H1 (cell line): ENCODE measurements around the gene SYNPR.

Experiments used
- EZH2 ChIP-seq: fragments of 200-600 bp; sonication (generic); IDR thresholded peaks from 2 replicates; pipeline ENCODE4 v1.7.1; 2012; ENCODE audit warnings: low read depth, mild to moderate bottlenecking, moderate library complexity, low read length, inconsistent platforms; ENCODE audit not compliant: severe bottlenecking
- GTF2F1 ChIP-seq: IDR thresholded peaks from 2 replicates; pipeline ENCODE4 v1.6.1; 2012; ENCODE audit warnings: low read depth, low read length, improper control_type of control experiment, borderline replicate concordance
- POLR2A ChIP-seq, 2 experiments: IDR thresholded peaks; 1 replicate in 1 of 2; 2 replicates in 1 of 2; pipeline ENCODE4 v1.6.1; 2011; ENCODE audit warnings: low read depth in 2 of 2, low read length in 2 of 2, mild to moderate bottlenecking in 2 of 2; ENCODE audit errors: control extremely low read depth in 1 of 2
- POLR2AphosphoS5 ChIP-seq: IDR thresholded peaks from 2 replicates; pipeline ENCODE4 v1.6.1; 2011; ENCODE audit warnings: low read depth, low read length
- SIRT6 ChIP-seq: IDR thresholded peaks from one replicate; pipeline ENCODE4 v1.7.1; 2012; ENCODE audit warnings: low read length, inconsistent platforms
- TBP ChIP-seq: IDR thresholded peaks from 2 replicates; pipeline ENCODE4 v1.6.1; 2011; ENCODE audit warnings: low read depth, low read length, improper control_type of control experiment
- TF ChIP-seq, protein P1 (sequence below), 3 experiments: IDR thresholded peaks; 1 replicate in 2 of 3; 2 replicates in 1 of 3; pipeline versions ENCODE4 v1.5.1 to v1.6.1; 2011; ENCODE audit warnings: low read length in 3 of 3, mild to moderate bottlenecking in 3 of 3, inconsistent platforms in 2 of 3, low read depth in 1 of 3, moderate library complexity in 1 of 3; ENCODE audit not compliant: insufficient read depth in 1 of 3; ENCODE audit errors: control extremely low read depth in 1 of 3
- TF ChIP-seq, protein P2 (sequence below): IDR thresholded peaks from 2 replicates; pipeline ENCODE4 v1.6.1; 2011; ENCODE audit warnings: low read depth, mild to moderate bottlenecking, low read length; ENCODE audit not compliant: insufficient read depth
- TF ChIP-seq, protein P3 (sequence below): fragments of 300-600 bp; sonication (generic); IDR thresholded peaks from 2 replicates; pipeline ENCODE4 v1.7.1; 2012; ENCODE audit warnings: low read length, moderate library complexity, mild to moderate bottlenecking, inconsistent platforms; ENCODE audit not compliant: insufficient replicate concordance

DNA sequence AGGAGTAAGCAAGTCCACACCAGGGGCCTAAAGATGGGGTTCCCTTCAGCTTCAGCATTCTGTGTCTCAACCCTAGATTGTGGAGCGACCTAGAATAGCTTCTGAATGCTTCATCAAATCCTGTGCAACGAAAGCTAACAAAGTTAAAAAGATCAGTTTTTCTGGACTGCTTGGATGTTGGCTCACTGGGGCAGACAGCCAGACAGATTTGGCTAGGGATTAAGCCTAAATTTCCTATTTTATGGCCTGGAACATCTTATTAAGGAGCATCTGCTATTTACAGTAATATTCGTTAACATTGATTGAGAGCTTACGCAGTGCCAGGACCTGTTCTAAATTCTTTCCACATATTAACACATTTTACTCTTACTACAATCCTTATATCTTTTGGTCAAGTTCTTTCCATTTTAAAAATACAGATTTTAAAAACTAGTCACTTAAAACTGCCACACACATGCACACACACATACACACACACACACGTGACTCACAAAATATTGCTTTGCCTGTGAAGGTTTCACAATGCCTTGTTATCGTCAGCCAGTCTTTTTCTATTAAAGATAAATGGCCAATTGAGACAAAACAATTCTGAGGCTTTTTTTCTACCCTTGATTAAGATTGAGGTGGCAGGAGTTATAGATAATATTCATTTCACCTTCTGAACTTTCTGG lies 201.0 kb downstream of the SYNPR start:
- TF ChIP-seq, protein P1, sequence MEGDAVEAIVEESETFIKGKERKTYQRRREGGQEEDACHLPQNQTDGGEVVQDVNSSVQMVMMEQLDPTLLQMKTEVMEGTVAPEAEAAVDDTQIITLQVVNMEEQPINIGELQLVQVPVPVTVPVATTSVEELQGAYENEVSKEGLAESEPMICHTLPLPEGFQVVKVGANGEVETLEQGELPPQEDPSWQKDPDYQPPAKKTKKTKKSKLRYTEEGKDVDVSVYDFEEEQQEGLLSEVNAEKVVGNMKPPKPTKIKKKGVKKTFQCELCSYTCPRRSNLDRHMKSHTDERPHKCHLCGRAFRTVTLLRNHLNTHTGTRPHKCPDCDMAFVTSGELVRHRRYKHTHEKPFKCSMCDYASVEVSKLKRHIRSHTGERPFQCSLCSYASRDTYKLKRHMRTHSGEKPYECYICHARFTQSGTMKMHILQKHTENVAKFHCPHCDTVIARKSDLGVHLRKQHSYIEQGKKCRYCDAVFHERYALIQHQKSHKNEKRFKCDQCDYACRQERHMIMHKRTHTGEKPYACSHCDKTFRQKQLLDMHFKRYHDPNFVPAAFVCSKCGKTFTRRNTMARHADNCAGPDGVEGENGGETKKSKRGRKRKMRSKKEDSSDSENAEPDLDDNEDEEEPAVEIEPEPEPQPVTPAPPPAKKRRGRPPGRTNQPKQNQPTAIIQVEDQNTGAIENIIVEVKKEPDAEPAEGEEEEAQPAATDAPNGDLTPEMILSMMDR (IDR thresholded peaks at IDR 0.05; ENCODE audit: control extremely low read depth in 1 of 3, insufficient read depth in 1 of 3, low read depth in 1 of 3, low read length in 3 of 3): no peak
- TF ChIP-seq TBP (no peak), SIRT6 (no peak), POLR2A (IDR thresholded peaks at IDR 0.05; ENCODE audit: control extremely low read depth in 1 of 2, low read depth in 2 of 2, low read length in 2 of 2) (no peak), POLR2AphosphoS5 (no peak), EZH2 (no peak), GTF2F1 (no peak)
- TF ChIP-seq, protein P2, sequence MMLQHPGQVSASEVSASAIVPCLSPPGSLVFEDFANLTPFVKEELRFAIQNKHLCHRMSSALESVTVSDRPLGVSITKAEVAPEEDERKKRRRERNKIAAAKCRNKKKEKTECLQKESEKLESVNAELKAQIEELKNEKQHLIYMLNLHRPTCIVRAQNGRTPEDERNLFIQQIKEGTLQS: no peak
- TF ChIP-seq, protein P3, sequence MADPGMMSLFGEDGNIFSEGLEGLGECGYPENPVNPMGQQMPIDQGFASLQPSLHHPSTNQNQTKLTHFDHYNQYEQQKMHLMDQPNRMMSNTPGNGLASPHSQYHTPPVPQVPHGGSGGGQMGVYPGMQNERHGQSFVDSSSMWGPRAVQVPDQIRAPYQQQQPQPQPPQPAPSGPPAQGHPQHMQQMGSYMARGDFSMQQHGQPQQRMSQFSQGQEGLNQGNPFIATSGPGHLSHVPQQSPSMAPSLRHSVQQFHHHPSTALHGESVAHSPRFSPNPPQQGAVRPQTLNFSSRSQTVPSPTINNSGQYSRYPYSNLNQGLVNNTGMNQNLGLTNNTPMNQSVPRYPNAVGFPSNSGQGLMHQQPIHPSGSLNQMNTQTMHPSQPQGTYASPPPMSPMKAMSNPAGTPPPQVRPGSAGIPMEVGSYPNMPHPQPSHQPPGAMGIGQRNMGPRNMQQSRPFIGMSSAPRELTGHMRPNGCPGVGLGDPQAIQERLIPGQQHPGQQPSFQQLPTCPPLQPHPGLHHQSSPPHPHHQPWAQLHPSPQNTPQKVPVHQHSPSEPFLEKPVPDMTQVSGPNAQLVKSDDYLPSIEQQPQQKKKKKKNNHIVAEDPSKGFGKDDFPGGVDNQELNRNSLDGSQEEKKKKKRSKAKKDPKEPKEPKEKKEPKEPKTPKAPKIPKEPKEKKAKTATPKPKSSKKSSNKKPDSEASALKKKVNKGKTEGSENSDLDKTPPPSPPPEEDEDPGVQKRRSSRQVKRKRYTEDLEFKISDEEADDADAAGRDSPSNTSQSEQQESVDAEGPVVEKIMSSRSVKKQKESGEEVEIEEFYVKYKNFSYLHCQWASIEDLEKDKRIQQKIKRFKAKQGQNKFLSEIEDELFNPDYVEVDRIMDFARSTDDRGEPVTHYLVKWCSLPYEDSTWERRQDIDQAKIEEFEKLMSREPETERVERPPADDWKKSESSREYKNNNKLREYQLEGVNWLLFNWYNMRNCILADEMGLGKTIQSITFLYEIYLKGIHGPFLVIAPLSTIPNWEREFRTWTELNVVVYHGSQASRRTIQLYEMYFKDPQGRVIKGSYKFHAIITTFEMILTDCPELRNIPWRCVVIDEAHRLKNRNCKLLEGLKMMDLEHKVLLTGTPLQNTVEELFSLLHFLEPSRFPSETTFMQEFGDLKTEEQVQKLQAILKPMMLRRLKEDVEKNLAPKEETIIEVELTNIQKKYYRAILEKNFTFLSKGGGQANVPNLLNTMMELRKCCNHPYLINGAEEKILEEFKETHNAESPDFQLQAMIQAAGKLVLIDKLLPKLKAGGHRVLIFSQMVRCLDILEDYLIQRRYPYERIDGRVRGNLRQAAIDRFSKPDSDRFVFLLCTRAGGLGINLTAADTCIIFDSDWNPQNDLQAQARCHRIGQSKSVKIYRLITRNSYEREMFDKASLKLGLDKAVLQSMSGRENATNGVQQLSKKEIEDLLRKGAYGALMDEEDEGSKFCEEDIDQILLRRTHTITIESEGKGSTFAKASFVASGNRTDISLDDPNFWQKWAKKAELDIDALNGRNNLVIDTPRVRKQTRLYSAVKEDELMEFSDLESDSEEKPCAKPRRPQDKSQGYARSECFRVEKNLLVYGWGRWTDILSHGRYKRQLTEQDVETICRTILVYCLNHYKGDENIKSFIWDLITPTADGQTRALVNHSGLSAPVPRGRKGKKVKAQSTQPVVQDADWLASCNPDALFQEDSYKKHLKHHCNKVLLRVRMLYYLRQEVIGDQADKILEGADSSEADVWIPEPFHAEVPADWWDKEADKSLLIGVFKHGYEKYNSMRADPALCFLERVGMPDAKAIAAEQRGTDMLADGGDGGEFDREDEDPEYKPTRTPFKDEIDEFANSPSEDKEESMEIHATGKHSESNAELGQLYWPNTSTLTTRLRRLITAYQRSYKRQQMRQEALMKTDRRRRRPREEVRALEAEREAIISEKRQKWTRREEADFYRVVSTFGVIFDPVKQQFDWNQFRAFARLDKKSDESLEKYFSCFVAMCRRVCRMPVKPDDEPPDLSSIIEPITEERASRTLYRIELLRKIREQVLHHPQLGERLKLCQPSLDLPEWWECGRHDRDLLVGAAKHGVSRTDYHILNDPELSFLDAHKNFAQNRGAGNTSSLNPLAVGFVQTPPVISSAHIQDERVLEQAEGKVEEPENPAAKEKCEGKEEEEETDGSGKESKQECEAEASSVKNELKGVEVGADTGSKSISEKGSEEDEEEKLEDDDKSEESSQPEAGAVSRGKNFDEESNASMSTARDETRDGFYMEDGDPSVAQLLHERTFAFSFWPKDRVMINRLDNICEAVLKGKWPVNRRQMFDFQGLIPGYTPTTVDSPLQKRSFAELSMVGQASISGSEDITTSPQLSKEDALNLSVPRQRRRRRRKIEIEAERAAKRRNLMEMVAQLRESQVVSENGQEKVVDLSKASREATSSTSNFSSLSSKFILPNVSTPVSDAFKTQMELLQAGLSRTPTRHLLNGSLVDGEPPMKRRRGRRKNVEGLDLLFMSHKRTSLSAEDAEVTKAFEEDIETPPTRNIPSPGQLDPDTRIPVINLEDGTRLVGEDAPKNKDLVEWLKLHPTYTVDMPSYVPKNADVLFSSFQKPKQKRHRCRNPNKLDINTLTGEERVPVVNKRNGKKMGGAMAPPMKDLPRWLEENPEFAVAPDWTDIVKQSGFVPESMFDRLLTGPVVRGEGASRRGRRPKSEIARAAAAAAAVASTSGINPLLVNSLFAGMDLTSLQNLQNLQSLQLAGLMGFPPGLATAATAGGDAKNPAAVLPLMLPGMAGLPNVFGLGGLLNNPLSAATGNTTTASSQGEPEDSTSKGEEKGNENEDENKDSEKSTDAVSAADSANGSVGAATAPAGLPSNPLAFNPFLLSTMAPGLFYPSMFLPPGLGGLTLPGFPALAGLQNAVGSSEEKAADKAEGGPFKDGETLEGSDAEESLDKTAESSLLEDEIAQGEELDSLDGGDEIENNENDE: no peak
